Activated naive CD4-positive, alpha-beta T cell treated with anti-CD3 and anti-CD28 coated beads for 36 hours (primary cell): ENCODE results near the gene MADD. TPM values are rescaled to one million over a fixed set of nuclear protein-coding genes. Genes with fewer than 3 reads are reported as not detected.

Source experiments
- CTCF ChIA-PET: fragments of 350-600 bp; sonication (Branson Sonifier 250); formaldehyde crosslinking; loops from one replicate; lab custom pipeline; 2021; ENCODE audit warnings: antibody characterized with exemption; lab: Charles Lee
- DNase-seq: peaks from one replicate; pipeline ENCODE4 v3.0.0-alpha.2; 2020
- H3K27ac Mint-ChIP-seq: one replicate; pipeline ENCODE4 v1.8.0; 2021; ENCODE audit warnings: mild to moderate bottlenecking, mixed read lengths
- H3K27me3 Mint-ChIP-seq: one replicate; pipeline ENCODE4 v1.8.0; 2021; ENCODE audit warnings: low read depth, mixed read lengths
- H3K36me3 Mint-ChIP-seq: one replicate; pipeline ENCODE4 v1.8.0; 2021; ENCODE audit warnings: low read depth, mixed read lengths
- H3K4me1 Mint-ChIP-seq: one replicate; pipeline ENCODE4 v1.8.0; 2021; ENCODE audit warnings: low read depth, mixed read lengths
- H3K4me3 Mint-ChIP-seq: one replicate; pipeline ENCODE4 v1.8.0; 2021; ENCODE audit warnings: mild to moderate bottlenecking, moderate library complexity, mixed read lengths
- H3K9me3 Mint-ChIP-seq: one replicate; pipeline ENCODE4 v1.8.0; 2021; ENCODE audit warnings: mixed read lengths
- intact Hi-C: fragments of 100-400 bp; cut with micrococcal nuclease; formaldehyde crosslinking; loops from one replicate; pipeline ENCODE4 v1.15.1; 2023
- total RNA-seq, 2 experiments: library from RNA; stranded (reverse); gene quantifications; one replicate each; pipeline ENCODE4 v1.2.3, GENCODE V29; 2021

MADD gene
- total RNA-seq, 2 experiments from 2014 or later, result 49.9 to 52.2 TPM

DNA sequence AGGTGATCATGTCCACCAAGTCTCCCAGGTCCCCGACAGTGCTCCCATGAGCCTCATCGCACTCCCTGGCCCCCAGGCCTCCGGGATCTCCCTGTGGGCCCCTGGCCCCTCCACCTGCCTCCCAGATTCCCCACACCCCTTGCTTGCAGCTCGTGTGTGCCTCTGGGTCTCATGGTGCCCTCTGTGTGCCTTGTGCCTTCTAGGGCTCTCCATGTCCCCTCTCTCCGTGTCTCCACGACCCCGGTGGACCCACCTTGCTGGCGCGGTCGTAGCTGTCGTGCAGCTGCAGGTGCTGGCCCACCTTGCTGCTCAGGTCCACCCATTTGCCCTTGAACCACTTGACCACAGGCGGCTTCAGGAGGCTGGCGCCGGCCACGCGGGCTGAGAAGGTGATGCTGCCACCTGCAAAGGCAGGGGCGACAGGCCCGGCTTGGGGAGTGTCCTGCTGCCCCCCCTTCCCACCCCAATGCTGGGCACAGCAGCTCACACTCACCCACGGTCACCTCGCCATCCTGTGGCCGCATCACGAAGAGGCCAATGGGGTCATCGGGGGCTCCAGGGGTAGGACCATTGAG is 79.7 kb downstream of the MADD start:
- intact Hi-C loops, result loop anchor here (2.0 to 5.0 kb wide), 2 partner anchors 77 to 173 kb away; partner anchors contain the start of genes ARFGAP2 and MADD
- no peaks in the 10 kb centered on the region for H3K27me3 Mint-ChIP-seq
- no peak overlapping the region for H3K4me3 Mint-ChIP-seq
- no peak overlapping the region for H3K27ac Mint-ChIP-seq
- CTCF ChIA-PET, result no interaction called here
- no peaks in the 10 kb centered on the region for H3K9me3 Mint-ChIP-seq
- DNase-seq, result no peak
- no peaks in the 10 kb centered on the region for H3K4me1 Mint-ChIP-seq
- no peaks in the 10 kb centered on the region for H3K36me3 Mint-ChIP-seq

DNA sequence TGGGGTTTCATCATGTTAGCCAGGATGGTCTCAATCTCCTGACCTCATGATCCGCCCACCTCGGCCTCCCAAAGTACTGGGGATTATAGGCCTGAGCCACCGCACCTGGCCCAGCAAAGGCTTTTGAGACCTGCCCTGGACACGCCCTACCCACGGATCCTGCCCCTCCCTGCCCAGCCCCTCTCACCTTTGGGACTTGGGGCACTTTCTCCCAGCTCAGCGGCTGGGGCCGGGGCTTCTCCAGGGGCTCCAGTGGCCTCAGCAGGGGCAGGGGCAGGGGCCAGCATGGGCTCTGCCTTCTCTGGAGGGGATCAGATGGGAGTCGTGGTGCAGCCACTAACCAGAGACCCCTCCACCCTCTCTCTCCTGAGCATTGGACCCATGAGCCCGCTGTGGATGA is 80.4 kb downstream of the MADD start:
- CTCF ChIA-PET, result no interaction called here
- no peak overlapping the region for H3K27ac Mint-ChIP-seq
- no peak for DNase-seq
- H3K27me3 Mint-ChIP-seq, result no peaks in the 10 kb centered on the region
- no peaks in the 10 kb centered on the region for H3K9me3 Mint-ChIP-seq
- no peaks in the 10 kb centered on the region for H3K36me3 Mint-ChIP-seq
- no peaks in the 10 kb centered on the region for H3K4me1 Mint-ChIP-seq
- intact Hi-C loops, result loop anchor here (5.0 kb wide), 1 partner anchor 78 kb away; the partner anchor contains the start of gene MADD
- no peak overlapping the region for H3K4me3 Mint-ChIP-seq

DNA sequence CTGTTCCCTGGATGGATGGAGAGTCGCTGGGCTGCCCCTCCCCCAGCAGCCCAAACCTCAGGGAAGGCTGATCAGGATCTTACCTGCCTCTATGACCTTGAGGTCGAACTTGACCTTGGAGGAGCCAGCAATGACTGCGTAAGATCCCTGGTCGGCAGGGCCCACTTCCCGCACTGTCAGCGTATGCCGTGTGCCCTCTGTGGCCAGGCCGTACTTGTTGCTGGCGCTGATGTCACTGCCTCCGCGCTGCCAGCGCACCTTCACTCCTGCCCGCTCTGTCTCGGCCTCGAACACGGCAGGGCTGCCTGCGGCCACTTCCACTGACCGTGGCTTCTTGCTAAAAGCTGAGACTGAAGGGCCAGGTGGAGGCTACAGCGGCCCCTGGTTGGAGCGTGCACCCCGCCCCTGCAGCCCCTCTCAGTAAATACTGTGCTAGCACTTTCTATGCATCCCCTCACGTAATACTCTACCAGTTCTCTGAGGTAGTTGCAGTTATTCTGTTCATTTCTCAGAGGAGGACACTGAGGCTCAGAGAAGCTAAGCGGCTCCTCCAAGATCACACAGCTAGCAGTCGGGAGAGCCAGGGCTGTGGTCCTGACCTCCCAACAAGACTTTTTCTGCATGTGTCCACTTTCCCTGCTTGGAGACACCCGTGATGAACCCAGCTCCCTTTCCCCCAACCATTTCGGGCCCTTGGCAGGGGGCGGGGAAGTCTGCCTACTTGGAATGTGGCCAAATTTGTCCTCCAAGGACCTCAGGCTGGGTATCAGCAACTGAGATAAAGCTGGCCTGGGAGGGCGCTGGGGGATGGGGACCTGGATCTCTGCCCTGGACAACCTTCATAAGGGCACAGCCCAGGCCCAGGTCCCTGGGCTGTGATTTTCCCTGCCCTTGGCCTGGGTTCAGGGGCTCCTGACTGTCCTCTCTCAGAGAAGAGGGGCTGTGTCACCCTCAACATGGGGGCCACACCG is 81.5 kb downstream of the MADD start:
- intact Hi-C loops, result loop anchor here (5.0 kb wide), 1 partner anchor 79 kb away; the partner anchor contains the start of gene MADD
- CTCF ChIA-PET, result interaction anchor here (0.6 kb wide), 2 partner anchors 53 to 470 kb away, joined by 3 read pairs; no protein-coding TSS in a partner anchor
- Mint-ChIP-seq H3K9me3 (no peaks in the 10 kb centered on the region), H3K4me1 (no peaks in the 10 kb centered on the region), H3K4me3 (no peak overlapping the region), H3K27me3 (no peaks in the 10 kb centered on the region), H3K27ac (no peak overlapping the region), H3K36me3 (no peaks in the 10 kb centered on the region)
- DNase-seq, result no peak

DNA sequence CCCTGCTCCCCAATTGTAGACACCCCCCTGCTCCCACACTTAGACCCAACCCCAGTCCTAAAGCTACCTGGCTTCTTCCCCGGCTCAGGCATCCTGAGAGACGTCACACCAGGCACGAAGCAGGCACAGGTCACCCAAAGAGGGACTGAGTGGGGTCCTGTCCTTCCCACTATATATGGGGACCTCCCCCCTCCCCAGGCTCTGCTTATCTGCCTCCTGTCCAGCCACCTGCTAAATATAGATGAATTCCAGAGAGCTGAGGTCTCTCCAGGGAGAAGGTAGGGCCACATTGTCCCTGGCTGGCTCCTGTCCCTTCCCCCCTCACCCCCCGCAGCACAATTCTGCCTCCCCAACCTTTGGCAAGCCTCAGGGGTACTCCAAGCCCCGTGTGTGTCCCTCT is 82.6 kb downstream of the MADD start, which contains the start of gene MYBPC3:
MYBPC3 (minus strand) TSS at position 147 of the 400 bp plus-strand sequence; CDS start at position 92, 55 bp downstream.
- intact Hi-C loops, result loop anchor here (5.0 kb wide), 1 partner anchor 80 kb away; the partner anchor contains the start of gene MADD
- Mint-ChIP-seq H3K4me1 (no peaks in the 10 kb centered on the region), H3K27ac (no peak within 1 kb of the TSS), H3K36me3 (no peaks in the 10 kb centered on the region), H3K9me3 (no peaks in the 10 kb centered on the region), H3K27me3 (no peaks in the 10 kb centered on the region), H3K4me3 (no peak within 1 kb of the TSS)
- no peak for DNase-seq
- CTCF ChIA-PET, result no interaction called here

DNA sequence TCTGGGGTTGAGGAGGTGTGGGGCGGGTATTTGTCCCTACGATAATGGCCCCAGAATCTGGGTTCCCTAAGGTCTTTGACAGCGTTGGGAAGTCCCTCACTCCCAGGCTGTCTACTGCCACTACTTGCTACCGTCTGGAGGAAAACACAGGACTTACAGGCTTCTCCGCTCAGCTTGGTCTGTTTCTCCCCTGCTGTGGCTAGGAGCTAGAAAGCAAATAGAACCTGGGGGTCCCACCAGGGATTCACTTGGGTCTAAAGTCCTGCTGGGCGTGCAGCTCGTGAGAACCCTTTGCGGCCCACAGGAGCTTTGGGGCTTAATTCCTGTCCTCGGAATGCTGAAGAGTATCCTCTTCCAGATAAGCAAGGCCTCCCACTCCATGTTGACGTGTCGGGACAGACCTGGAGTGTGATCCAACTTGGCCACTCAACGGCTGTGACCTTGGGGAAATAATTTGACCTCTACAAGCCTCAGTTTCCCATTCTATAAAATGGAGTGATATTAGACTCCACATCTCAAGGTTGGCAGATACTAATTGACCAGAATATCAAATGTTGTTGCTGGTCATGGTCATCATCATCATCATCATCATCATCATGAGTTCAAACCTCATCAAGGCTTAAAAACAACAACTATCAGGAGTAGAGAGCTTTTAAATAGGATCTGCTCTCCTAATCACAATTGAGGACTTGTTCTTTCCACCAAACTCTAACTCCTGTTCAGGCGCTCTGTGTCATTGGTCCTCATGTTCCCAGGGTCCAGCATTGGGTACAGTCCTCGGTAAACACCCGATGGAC is 84.2 kb downstream of the MADD start:
- no peak for DNase-seq
- CTCF ChIA-PET, result interaction anchor here (0.6 to 0.7 kb wide), 2 partner anchors 91 to 95 kb away, joined by 3 to 7 read pairs; no protein-coding TSS in a partner anchor
- intact Hi-C loops, result loop anchor here (5.0 kb wide), 1 partner anchor 82 kb away; the partner anchor contains the start of gene MADD
- H3K36me3 Mint-ChIP-seq, result no peaks in the 10 kb centered on the region
- H3K4me3 Mint-ChIP-seq, result no peak overlapping the region
- no peaks in the 10 kb centered on the region for H3K27me3 Mint-ChIP-seq
- H3K4me1 Mint-ChIP-seq, result peaks cover under 1% of the 10 kb centered on the region
- H3K9me3 Mint-ChIP-seq, result no peaks in the 10 kb centered on the region
- H3K27ac Mint-ChIP-seq, result no peak overlapping the region

DNA sequence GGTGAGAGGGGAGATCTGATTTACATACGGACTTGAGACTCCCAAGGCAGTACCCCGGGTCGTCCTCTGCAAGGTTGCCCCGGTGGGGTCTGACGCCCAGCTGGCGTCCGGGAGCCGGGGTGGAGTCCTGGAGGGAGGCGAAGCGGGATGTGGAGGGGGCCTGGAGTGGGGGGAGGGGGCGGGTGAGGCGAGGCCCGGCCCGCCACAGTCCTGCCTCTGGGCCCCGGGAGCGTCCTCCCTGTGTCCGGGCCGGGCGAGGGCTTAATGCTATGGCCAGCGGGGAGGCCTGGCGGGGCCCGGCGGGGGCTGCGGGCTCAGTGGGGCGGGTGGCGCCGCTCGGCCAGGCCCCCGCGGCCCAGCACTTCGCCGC is 85.0 kb downstream of the MADD start:
- Mint-ChIP-seq H3K36me3 (no peaks in the 10 kb centered on the region), H3K27me3 (no peaks in the 10 kb centered on the region), H3K27ac (no peak overlapping the region), H3K4me3 (no peak overlapping the region), H3K4me1 (peaks cover 8% of the 10 kb centered on the region), H3K9me3 (no peaks in the 10 kb centered on the region)
- CTCF ChIA-PET, result no interaction called here
- DNase-seq, result no peak
- intact Hi-C loops, result loop anchor here (5.0 kb wide), 1 partner anchor 83 kb away; the partner anchor contains the start of gene MADD

DNA sequence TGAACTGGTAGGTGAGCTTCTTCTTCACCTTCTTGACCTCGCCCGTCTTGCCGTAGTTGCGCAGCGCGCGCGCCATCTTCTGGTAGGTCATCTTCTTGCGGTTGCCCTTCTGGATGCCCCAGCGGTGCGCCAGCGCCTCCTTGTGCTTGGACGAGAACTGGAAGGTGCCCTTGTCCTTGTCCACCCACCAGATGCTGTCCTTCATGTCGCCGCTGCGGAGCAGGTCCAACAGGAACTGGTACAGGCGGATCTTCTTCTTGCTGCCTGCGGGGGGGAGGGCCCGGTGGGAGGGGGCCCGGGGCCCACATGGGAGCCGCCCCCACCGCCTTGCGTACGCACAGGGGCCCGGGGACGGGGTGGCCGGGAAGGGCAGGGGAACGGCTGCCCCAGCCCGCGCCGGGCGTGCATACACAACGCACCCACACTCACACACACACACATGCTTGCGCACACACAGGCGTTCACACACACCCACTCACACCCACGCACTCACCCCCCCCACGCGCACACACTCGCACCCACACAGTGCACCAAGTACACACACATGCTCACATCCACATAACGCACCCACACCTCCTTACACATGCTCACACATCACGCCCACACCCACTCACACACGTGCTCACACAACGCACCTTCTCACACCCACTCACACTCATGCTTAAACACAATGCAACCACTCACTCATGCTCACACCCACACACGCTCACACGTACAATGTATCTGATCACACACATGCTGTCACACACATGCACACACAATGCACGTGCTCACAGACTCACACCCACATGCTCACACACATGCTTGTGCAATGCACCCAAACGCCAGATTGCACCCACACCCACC is 85.6 kb downstream of the MADD start:
- DNase-seq, result peak; percentile 70

DNA sequence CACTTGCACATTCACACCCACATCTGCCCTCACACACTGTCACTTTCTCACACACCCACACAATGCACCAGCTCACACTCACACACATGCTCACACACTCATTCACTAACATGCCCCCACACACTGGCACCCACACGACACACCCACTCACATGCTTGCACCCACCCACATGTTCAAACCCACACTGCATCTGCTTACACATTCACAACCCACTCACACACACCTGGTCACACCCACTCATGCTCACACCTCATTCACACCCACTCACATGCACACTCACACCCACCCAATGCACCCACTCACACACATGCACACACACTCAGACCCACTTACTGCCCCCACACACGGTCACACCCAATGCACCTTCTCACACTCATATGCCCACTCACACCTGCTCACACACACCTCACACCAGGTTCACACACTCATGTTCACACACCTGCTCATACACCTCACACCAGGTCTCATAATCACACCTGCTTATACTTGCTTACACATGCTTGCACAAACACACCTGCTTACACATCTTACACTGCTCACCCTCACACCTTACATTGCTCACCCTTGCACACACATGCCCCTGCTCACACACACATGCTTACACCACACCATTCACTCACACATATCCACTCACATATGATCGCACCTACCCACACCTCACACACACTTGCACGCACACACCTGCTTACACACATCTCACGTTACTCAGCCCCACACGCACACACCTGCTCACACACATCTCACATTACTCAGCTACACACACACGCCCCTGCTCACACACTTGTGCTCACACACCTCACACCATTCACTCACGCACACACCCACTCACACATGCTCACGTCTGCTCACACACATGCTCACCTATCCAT is 86.4 kb downstream of the MADD start:
- no peaks in the 10 kb centered on the region for H3K9me3 Mint-ChIP-seq
- CTCF ChIA-PET, result no interaction called here
- no peaks in the 10 kb centered on the region for H3K27me3 Mint-ChIP-seq
- no peak overlapping the region for H3K27ac Mint-ChIP-seq
- no peaks in the 10 kb centered on the region for H3K36me3 Mint-ChIP-seq
- H3K4me3 Mint-ChIP-seq, result no peak overlapping the region
- peaks cover 17% of the 10 kb centered on the region for H3K4me1 Mint-ChIP-seq
- intact Hi-C loops, result no loop called here
- DNase-seq, result no peak

More for the DNA sequence above, 85.6 kb downstream of the MADD start:
- peaks cover 12% of the 10 kb centered on the region for H3K4me1 Mint-ChIP-seq
- no peak overlapping the region for H3K4me3 Mint-ChIP-seq
- CTCF ChIA-PET, result no interaction called here
- H3K27ac Mint-ChIP-seq, result no peak overlapping the region
- no peaks in the 10 kb centered on the region for H3K27me3 Mint-ChIP-seq
- intact Hi-C loops, result no loop called here
- H3K36me3 Mint-ChIP-seq, result no peaks in the 10 kb centered on the region
- no peaks in the 10 kb centered on the region for H3K9me3 Mint-ChIP-seq

DNA sequence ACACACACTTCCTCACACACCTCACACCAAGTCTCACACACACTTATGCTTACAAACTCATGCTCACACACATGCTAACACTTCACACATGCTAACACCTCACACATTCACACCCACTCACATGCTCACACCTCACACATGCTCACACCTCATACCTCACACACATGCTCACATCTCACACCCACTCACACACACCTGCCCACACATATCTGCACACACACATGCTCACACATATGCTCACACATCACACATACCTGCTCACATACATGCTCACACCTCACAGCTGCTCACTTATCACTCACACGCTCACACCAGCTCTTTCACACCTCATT is 87.0 kb downstream of the MADD start:
- Mint-ChIP-seq H3K4me3 (no peak overlapping the region), H3K36me3 (no peaks in the 10 kb centered on the region), H3K9me3 (no peaks in the 10 kb centered on the region), H3K27me3 (no peaks in the 10 kb centered on the region), H3K27ac (no peak overlapping the region), H3K4me1 (peaks cover 17% of the 10 kb centered on the region)
- no peak for DNase-seq
- CTCF ChIA-PET, result no interaction called here
- intact Hi-C loops, result no loop called here

DNA sequence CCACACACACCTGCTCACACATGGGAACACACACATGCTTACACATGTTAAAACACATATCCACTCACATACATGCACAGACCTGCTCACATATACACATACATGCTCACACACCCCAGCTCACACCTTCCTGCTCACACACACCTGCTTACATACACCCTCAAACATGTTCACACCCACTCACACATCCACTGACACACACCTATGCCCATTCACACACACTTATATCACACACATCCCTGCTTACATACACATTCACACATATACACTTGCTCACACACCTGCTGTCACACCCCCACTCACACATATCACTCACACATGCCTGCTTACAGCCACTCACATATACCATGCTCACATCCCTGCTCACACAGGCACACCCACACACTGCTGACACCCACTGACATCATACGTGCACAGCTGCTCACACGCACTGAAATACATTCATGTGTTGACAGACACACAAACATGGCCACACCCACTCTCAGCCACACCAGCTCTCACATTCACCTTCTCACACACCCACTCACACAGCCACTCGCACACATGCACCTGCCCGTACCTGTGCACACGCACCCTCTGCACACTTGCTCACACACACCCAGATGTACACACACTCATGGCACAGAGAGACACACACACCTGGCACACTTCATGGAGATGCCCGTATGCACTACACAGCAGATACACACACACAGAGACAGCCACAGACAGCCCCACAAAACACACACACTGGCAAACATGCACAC is 88.2 kb downstream of the MADD start:
- H3K9me3 Mint-ChIP-seq, result no peaks in the 10 kb centered on the region
- H3K27me3 Mint-ChIP-seq, result no peaks in the 10 kb centered on the region
- CTCF ChIA-PET, result no interaction called here
- H3K36me3 Mint-ChIP-seq, result no peaks in the 10 kb centered on the region
- intact Hi-C loops, result no loop called here
- H3K27ac Mint-ChIP-seq, result no peak overlapping the region
- DNase-seq, result no peak
- H3K4me3 Mint-ChIP-seq, result no peak overlapping the region
- H3K4me1 Mint-ChIP-seq, result peaks cover 17% of the 10 kb centered on the region
